GM21360 (cell line): ENCODE results near the gene NEURL1B.

Source experiments
- ATAC-seq: cut with Tn5 transposase; IDR thresholded peaks from one replicate; pipeline ENCODE4 v1.9.1; 2021; ENCODE audit warnings: mild to moderate bottlenecking, moderate library complexity; ENCODE audit not compliant: unreplicated experiment

Gene NEURL1B

GRCh38 chr5:172713113-172713808 lies 72.2 kb downstream of the NEURL1B start:
- ATAC-seq, result no peak

- no peak for ATAC-seq
Observed at GRCh38 chr5:172713809-172714490, 72.9 kb downstream of the NEURL1B start.

GRCh38 chr5:172714491-172715420 lies 73.7 kb downstream of the NEURL1B start:
- ATAC-seq, result peak; percentile 63

DNA sequence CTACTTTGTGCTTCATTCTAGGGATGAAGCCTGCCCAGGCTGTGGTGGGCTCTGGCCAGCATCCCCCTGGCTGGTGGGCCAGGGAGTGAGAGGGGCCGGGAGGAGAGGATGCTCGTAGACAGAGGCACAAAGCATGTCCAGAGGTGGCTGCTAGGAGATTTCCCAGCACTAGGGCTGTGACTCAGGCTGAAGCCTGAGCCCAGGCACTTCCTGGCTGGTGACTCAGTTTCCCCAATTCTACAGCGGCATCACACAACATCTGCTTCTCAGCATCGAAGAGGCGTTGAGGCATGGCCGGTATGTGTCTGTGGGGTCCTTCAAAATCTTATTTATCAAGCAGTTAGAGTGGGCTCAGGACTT lies 74.3 kb downstream of the NEURL1B start:
- ATAC-seq, result no peak

GRCh38 chr5:172715931-172716682 lies 75.0 kb downstream of the NEURL1B start:
- ATAC-seq, result no peak

DNA sequence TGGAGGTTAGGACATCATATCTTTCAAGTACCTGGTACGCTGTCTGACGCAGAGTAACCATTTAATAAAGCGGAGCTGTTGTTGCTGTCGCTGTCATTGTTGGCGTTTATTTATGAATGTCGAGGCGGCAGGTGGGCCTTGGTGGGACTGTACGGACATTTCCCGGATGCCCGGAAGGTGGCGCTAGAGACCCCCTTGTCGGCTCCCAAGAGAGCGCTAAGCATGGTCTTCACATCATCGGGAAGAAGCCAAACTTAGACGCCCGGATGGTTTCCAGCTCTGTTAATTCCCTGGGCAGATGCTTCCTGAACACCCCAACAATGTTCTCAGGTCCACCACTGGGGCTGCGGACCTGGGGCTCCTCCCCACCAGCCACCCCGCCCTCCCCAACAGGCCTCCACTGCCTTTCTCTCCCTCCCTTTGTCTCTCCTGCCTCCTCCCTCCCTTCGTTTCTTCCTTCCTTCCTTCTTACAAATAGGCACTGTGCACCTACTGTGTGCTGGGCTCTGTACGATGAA lies 75.8 kb downstream of the NEURL1B start:
- no peak for ATAC-seq

GRCh38 chr5:172717481-172718195 lies 76.6 kb downstream of the NEURL1B start:
- ATAC-seq, result no peak

DNA sequence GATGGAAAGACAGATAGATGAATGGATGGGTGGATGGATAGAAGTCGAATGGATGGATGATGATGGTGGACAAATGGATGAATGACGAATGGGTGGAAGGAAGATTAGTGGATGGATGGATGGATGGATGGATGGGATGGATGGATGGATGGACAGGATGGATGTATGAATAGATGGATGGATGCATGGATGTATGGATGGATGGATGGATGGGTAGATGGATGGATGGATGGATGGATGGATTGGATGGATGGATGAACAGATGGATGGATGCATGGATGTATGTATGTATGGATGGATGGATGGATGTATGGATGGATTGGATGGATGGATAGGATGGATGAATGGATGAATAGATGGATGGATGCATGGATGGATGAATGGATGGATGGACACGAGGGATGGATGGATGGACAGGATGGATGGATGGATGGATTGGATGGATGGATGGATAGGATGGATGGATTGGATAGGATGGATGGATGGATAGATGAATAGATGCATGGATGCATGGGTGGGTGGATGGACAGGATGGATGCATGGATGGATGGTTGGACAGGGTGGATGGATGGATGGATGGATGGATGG lies 77.6 kb downstream of the NEURL1B start:
- no peak for ATAC-seq

GRCh38 chr5:172719211-172719610 lies 78.1 kb downstream of the NEURL1B start:
- no peak for ATAC-seq

- ATAC-seq, result no peak
Observed at GRCh38 chr5:172720655-172721054, 79.6 kb downstream of the NEURL1B start.

- no peak for ATAC-seq
Observed at GRCh38 chr5:172721455-172722326, 80.6 kb downstream of the NEURL1B start.

GRCh38 chr5:172722327-172722815 lies 81.3 kb downstream of the NEURL1B start:
- no peak for ATAC-seq

GRCh38 chr5:172723508-172723907 lies 82.4 kb downstream of the NEURL1B start:
- no peak for ATAC-seq

GRCh38 chr5:172724242-172725183 lies 83.5 kb downstream of the NEURL1B start:
- ATAC-seq, result no peak

- no peak for ATAC-seq
Observed at GRCh38 chr5:172725273-172725672, 84.2 kb downstream of the NEURL1B start.

DNA sequence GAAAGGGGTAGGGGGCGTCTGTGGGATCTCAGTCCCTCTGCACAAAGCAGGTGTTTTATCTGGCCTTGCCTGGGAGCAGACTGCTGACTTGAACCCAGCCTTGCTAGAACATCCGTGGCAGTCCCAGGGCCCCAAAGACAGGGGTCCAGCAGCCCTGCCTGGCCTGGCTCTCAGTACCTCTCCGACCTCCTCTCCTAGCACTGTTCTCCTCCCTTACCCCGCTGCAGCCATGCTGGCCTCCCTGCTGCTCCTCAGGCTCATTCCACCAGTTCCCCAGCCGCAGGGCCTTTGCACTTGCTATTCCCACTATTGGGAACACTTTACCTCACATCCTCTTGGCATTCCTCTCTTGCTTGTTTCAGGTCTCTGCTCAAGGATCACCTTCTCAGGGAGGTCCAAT lies 84.7 kb downstream of the NEURL1B start:
- ATAC-seq, result no peak

- ATAC-seq, result no peak
Observed at GRCh38 chr5:172726966-172727365, 85.9 kb downstream of the NEURL1B start.
